NCI-H1092 treated with DMSO at 0.1 percent for 48 hours (cell line): ENCODE measurements around the gene SLC4A1.
A peak's percentile ranks its signal among the peaks of the same experiment; 100 is the strongest.

Source experiments
- DNase-seq: peaks from one replicate; lab custom pipeline; 2025; lab: John Stamatoyannopoulos, UW

SLC4A1 gene

DNA sequence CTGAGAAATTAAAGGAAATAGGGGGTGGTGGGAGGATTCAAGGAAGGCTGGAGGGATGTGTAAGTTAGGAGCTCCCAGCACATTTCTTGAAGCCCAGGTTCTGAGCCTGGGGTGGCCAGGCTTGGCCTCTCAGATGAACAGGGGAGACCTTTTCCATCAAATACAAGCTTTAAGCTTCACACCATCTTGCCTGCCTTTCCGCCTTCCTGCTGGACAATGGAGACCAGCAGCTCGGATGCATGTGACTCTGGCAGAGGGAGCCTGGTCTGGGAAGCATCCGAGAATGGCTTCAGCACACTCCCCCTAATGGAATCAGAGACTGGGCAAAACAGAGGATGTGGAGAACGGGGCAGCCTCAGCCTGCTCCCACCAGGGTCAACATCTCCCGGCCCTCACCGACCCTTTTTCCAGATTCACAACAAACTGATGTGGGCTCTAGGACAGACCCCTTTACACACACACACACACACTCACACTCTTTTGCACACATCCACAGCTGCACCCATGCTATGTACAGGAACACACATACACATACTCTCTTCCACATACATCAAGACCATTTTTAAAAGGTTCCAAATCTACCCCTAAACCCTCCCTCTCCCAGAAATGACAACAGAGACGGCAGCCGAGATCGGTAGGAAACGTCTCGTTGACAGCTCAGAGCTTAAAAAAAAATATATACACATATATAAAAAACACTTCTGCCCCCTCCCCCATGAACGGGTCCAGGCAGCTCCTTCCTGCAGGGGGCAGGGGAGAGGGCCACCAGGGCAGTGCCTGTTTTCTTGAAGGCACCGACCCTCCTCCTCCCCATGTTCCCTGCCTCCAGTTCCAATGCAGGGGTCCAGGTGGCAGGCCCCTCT, 61.7 kb downstream of the SLC4A1 start:
- DNase-seq, result no peak

GRCh38 chr17:44204441-44204882, 63.5 kb downstream of the SLC4A1 start:
- no peak for DNase-seq

- DNase-seq, result peak; percentile 10
Observed at GRCh38 chr17:44203731-44204440, 64.0 kb downstream of the SLC4A1 start.

DNA sequence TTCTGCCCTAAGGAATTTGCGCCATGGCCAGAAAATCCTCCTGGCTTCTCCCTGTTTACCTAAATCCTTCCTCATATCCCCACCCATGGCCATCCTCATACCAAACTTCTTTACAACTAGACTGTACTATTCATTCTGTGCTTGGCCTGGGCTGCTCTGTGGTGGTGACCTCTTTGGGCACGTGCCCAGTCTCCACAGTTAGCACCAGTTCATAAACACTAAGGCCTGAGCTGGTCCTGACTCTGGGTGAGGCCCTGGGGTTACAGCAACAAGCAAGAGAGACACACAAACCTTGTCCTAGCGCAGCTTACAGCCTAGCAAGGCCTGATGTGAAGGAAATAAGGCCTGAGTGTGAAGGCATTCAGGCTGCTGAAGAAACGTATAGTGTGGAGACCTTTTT, 65.2 kb downstream of the SLC4A1 start:
- DNase-seq, result no peak

DNA sequence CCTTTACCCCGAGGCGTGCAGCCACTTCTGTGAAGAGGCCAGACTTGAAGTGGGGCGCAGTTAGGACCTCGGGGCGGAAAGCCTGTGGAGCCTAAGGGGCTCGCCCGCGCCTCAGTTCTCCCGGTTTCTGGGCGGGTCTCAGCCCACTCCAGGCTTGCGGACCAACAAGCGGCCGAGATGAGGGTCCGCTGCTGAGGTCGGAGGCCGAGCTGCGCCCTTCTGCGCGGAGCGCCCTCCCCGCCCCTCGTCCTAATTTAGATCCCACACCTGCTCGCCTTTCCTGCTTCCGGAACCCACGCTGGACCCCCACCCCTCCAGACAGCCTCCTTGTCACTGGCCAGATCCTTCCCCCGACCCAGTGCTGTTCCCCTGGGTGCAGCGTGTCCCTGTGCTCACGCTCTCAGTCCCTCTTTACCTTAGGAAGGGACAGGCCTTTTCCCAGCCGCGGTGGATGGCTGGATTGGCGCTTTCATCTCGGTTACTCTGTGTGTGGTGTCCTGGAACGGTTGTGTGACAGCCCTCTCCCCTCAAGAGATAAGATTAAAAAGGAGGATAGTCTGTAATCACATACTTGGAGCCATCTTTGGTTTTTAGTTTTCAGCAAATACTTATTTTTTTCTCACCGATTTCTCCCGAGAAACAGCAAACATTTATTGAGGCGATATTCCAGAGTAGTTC, 67.3 kb downstream of the SLC4A1 start:
- peak; percentile 58 for DNase-seq

- DNase-seq, result peak; percentile 94
Observed at GRCh38 chr17:44199553-44200477, 68.1 kb downstream of the SLC4A1 start, which contains the start of gene ATXN7L3. ATXN7L3 (minus strand) TSS chr17:44199884; CDS start chr17:44198070, 1,814 bp downstream.

- no peak for DNase-seq
Observed at GRCh38 chr17:44198721-44199552, 69.0 kb downstream of the SLC4A1 start.
